ENCODE measurements around the gene SCNN1B.

The SCNN1B gene

GRCh38 chr16:23301251-23302044 lies 654 bp upstream of the SCNN1B start:
- Mint-ChIP-seq H3K27ac (no peak overlapping the region), H3K4me3 (no peak overlapping the region), H3K36me3 (no peaks in the 10 kb centered on the region), H3K9me3 (ENCODE audit: low read depth) (no peaks in the 10 kb centered on the region), H3K27me3 (peaks cover 30% of the 10 kb centered on the region), H3K4me1 (ENCODE audit: low read depth) (peaks cover 3% of the 10 kb centered on the region)

GRCh38 chr16:23303685-23304084 lies 1.6 kb downstream of the SCNN1B start:
- Mint-ChIP-seq H3K9me3 (ENCODE audit: low read depth) (no peaks in the 10 kb centered on the region), H3K4me3 (no peak overlapping the region), H3K4me1 (ENCODE audit: low read depth) (peaks cover 3% of the 10 kb centered on the region), H3K36me3 (no peaks in the 10 kb centered on the region), H3K27ac (no peak overlapping the region), H3K27me3 (peaks cover 24% of the 10 kb centered on the region)

GRCh38 chr16:23304620-23305019 lies 2.5 kb downstream of the SCNN1B start:
- Mint-ChIP-seq H3K9me3 (ENCODE audit: low read depth) (no peaks in the 10 kb centered on the region), H3K36me3 (no peaks in the 10 kb centered on the region), H3K4me1 (ENCODE audit: low read depth) (peaks cover 3% of the 10 kb centered on the region), H3K27ac (no peak overlapping the region), H3K4me3 (no peak overlapping the region), H3K27me3 (peaks cover 21% of the 10 kb centered on the region)

GRCh38 chr16:23306199-23307100 lies 4.3 kb downstream of the SCNN1B start:
- peaks cover 2% of the 10 kb centered on the region for H3K36me3 Mint-ChIP-seq
- H3K27me3 Mint-ChIP-seq = peaks cover 17% of the 10 kb centered on the region
- H3K27ac Mint-ChIP-seq = no peak overlapping the region
- H3K9me3 Mint-ChIP-seq (ENCODE audit: low read depth) = no peaks in the 10 kb centered on the region
- H3K4me3 Mint-ChIP-seq = no peak overlapping the region
- H3K4me1 Mint-ChIP-seq (ENCODE audit: low read depth) = peaks cover 1% of the 10 kb centered on the region

- peaks cover 5% of the 10 kb centered on the region for H3K27me3 Mint-ChIP-seq
- no peaks in the 10 kb centered on the region for H3K9me3 Mint-ChIP-seq (ENCODE audit: low read depth)
- H3K27ac Mint-ChIP-seq = no peak overlapping the region
- peaks cover 2% of the 10 kb centered on the region for H3K36me3 Mint-ChIP-seq
- H3K4me3 Mint-ChIP-seq = no peak overlapping the region
- no peaks in the 10 kb centered on the region for H3K4me1 Mint-ChIP-seq (ENCODE audit: low read depth)
Observed at GRCh38 chr16:23310217-23310616, 8.1 kb downstream of the SCNN1B start.

- Mint-ChIP-seq H3K27ac (no peak overlapping the region), H3K4me1 (ENCODE audit: low read depth) (no peaks in the 10 kb centered on the region), H3K27me3 (peaks cover 5% of the 10 kb centered on the region), H3K36me3 (peaks cover 2% of the 10 kb centered on the region), H3K4me3 (no peak overlapping the region), H3K9me3 (ENCODE audit: low read depth) (no peaks in the 10 kb centered on the region)
Observed at GRCh38 chr16:23310744-23311143, 8.6 kb downstream of the SCNN1B start.

- Mint-ChIP-seq H3K9me3 (ENCODE audit: low read depth) (no peaks in the 10 kb centered on the region), H3K27me3 (no peaks in the 10 kb centered on the region), H3K36me3 (no peaks in the 10 kb centered on the region), H3K27ac (no peak overlapping the region), H3K4me1 (ENCODE audit: low read depth) (no peaks in the 10 kb centered on the region), H3K4me3 (no peak overlapping the region)
Observed at GRCh38 chr16:23316232-23316631, 14.1 kb downstream of the SCNN1B start.

- H3K36me3 Mint-ChIP-seq = no peaks in the 10 kb centered on the region
- no peaks in the 10 kb centered on the region for H3K9me3 Mint-ChIP-seq (ENCODE audit: low read depth)
- no peak overlapping the region for H3K27ac Mint-ChIP-seq
- H3K4me1 Mint-ChIP-seq (ENCODE audit: low read depth) = no peaks in the 10 kb centered on the region
- H3K27me3 Mint-ChIP-seq = no peaks in the 10 kb centered on the region
- H3K4me3 Mint-ChIP-seq = no peak overlapping the region
Observed at GRCh38 chr16:23316634-23317265, 14.6 kb downstream of the SCNN1B start.

- H3K27ac Mint-ChIP-seq = no peak overlapping the region
- H3K9me3 Mint-ChIP-seq (ENCODE audit: low read depth) = no peaks in the 10 kb centered on the region
- no peaks in the 10 kb centered on the region for H3K4me1 Mint-ChIP-seq (ENCODE audit: low read depth)
- no peak overlapping the region for H3K4me3 Mint-ChIP-seq
- no peaks in the 10 kb centered on the region for H3K27me3 Mint-ChIP-seq
- no peaks in the 10 kb centered on the region for H3K36me3 Mint-ChIP-seq
Observed at GRCh38 chr16:23317266-23317661, 15.2 kb downstream of the SCNN1B start.

GRCh38 chr16:23317751-23318150 lies 15.6 kb downstream of the SCNN1B start:
- no peaks in the 10 kb centered on the region for H3K4me1 Mint-ChIP-seq (ENCODE audit: low read depth)
- H3K36me3 Mint-ChIP-seq = no peaks in the 10 kb centered on the region
- no peak overlapping the region for H3K27ac Mint-ChIP-seq
- H3K4me3 Mint-ChIP-seq = no peak overlapping the region
- H3K9me3 Mint-ChIP-seq (ENCODE audit: low read depth) = no peaks in the 10 kb centered on the region
- no peaks in the 10 kb centered on the region for H3K27me3 Mint-ChIP-seq

GRCh38 chr16:23318639-23319038 lies 16.5 kb downstream of the SCNN1B start:
- H3K4me1 Mint-ChIP-seq (ENCODE audit: low read depth) = no peaks in the 10 kb centered on the region
- H3K36me3 Mint-ChIP-seq = no peaks in the 10 kb centered on the region
- no peak overlapping the region for H3K27ac Mint-ChIP-seq
- H3K4me3 Mint-ChIP-seq = no peak overlapping the region
- no peaks in the 10 kb centered on the region for H3K9me3 Mint-ChIP-seq (ENCODE audit: low read depth)
- no peaks in the 10 kb centered on the region for H3K27me3 Mint-ChIP-seq

GRCh38 chr16:23319861-23320615 lies 17.9 kb downstream of the SCNN1B start:
- no peaks in the 10 kb centered on the region for H3K9me3 Mint-ChIP-seq (ENCODE audit: low read depth)
- no peaks in the 10 kb centered on the region for H3K36me3 Mint-ChIP-seq
- no peaks in the 10 kb centered on the region for H3K4me1 Mint-ChIP-seq (ENCODE audit: low read depth)
- H3K27me3 Mint-ChIP-seq = no peaks in the 10 kb centered on the region
- no peak overlapping the region for H3K27ac Mint-ChIP-seq
- H3K4me3 Mint-ChIP-seq = no peak overlapping the region

GRCh38 chr16:23320693-23321092 lies 18.6 kb downstream of the SCNN1B start:
- Mint-ChIP-seq H3K4me1 (ENCODE audit: low read depth) (no peaks in the 10 kb centered on the region), H3K27me3 (no peaks in the 10 kb centered on the region), H3K27ac (no peak overlapping the region), H3K4me3 (no peak overlapping the region), H3K9me3 (ENCODE audit: low read depth) (no peaks in the 10 kb centered on the region), H3K36me3 (no peaks in the 10 kb centered on the region)

- Mint-ChIP-seq H3K9me3 (ENCODE audit: low read depth) (no peaks in the 10 kb centered on the region), H3K36me3 (no peaks in the 10 kb centered on the region), H3K4me3 (no peak overlapping the region), H3K4me1 (ENCODE audit: low read depth) (no peaks in the 10 kb centered on the region), H3K27ac (no peak overlapping the region), H3K27me3 (no peaks in the 10 kb centered on the region)
Observed at GRCh38 chr16:23321206-23321875, 19.2 kb downstream of the SCNN1B start.

Measured in activated naive CD8-positive, alpha-beta T cell (primary cell).